ENCODE results near the gene RPRML.
"Not testable (repeated sequence)": the region's sequence is repeated elsewhere in the genome, so short reads cannot be mapped to it uniquely, and the experiment has no call there.

RPRML gene

DNA sequence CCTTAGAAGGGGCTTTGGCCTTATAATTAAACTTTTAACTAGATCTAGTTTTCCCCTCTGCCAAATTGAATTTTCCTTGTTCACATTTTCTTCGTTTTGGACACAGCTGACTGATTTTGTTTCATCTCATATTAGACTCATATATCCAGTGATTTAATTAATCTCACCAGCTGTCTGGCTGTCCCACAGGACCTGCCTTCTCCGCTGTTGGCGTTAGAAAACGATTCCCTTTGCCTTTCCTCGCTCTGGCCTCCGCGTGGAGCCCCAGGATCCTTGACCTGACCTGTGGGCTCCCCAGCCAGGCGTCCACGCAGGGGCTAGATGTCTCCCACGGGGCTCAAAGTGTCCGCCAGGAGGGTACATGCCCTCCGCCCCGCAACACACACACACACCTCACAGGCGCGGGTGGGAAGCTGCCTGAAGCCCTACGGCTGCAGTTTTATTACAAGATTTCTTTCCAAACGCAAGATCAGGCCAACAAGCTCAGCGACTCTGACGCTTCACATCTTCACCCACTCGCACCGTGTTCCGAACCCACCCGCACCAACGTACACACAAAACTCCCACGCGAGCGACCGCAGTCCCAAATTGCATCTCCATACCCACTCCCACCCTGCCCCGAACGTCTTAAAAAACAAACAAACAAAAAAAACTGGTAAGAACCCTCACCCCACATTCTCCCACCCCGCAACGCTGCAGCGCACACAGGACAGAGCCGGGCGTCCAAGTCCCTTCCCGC lies 1.1 kb downstream of the RPRML start:
- no peak for DNase-seq
- in situ Hi-C loops (cut with HindIII; ENCODE audit: low pct_ligation_motif_present, low pct_unique_long_range_greater_than_20kb, low sequenced_read_pairs) = no loop called here

DNA sequence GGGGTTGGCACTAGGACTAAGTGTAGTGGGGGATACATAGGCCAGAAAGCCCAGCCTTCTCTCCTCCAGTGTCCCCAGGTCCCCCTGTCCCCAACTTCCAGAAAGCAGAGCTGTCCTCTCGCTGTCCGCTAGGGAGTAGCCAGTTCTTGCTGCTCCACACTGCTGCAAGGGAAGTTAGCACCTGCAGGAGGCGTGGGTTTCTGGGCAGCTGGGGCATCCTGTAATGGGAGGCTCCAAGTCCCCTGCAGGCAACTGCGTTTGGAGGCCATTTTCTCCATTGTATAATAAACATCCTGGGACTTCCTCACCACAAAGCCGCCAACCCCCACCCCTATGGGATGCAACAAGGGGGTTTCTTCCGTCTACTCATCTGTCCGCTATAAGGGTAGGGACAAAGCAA lies 1.7 kb downstream of the RPRML start:
- peak; percentile 17 for DNase-seq
- in situ Hi-C loops (cut with HindIII; ENCODE audit: low pct_ligation_motif_present, low pct_unique_long_range_greater_than_20kb, low sequenced_read_pairs) = no loop called here

DNA sequence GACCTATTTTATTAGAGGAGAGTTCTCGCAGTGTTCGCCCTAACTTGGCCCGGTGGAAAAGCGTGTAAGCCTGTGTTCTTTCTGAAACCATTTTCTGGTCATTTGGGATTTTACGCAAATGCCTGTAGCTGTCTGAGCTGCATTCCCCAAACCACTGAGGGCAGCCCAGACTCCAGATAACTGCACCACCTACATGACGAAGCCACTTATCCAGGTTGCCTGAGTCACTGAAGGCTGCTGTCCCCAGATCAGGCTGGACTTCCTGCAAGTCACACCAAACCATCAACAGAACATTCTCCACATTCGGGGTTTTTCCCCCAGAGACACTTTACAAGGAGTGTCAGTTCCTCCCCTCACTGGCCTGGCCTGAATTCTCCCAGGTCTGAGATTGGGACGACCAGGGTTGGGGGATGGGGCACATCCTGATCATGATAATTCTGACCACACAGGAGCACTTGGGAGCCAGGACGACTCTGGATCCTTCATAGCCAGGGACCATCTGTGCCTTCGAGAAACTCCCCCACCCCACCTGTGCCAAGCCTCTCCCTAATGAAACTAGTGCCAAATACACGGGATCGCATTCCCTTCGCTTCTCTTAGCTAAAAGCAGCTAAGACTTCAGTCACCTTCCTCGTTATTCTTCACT lies 2.3 kb downstream of the RPRML start:
- in situ Hi-C loops (cut with HindIII; ENCODE audit: low pct_ligation_motif_present, low pct_unique_long_range_greater_than_20kb, low sequenced_read_pairs) = no loop called here

DNA sequence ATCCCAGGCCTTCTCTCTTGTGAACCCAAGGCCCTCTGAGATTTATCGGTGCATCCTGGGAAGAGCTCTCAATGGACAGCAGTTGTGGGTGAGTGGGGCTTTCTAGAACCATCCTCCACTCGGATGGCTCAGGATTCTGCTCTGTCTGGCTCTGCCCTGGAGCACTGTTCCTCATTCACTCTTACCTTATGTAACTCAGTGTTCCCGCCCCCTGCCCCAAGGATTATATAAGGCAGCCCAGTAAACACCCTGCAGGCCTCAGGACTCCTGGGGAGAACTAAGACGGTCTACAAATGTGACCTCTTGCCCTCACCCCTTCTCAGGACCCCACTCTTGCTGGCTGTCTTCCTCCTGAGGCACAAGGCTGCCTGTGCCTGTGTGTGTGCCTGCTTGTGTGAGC lies 3.8 kb downstream of the RPRML start:
- no peak for DNase-seq
- in situ Hi-C loops (cut with HindIII; ENCODE audit: low pct_ligation_motif_present, low pct_unique_long_range_greater_than_20kb, low sequenced_read_pairs) = no loop called here

More for the DNA sequence above, 2.3 kb downstream of the RPRML start:
- DNase-seq = no peak

DNA sequence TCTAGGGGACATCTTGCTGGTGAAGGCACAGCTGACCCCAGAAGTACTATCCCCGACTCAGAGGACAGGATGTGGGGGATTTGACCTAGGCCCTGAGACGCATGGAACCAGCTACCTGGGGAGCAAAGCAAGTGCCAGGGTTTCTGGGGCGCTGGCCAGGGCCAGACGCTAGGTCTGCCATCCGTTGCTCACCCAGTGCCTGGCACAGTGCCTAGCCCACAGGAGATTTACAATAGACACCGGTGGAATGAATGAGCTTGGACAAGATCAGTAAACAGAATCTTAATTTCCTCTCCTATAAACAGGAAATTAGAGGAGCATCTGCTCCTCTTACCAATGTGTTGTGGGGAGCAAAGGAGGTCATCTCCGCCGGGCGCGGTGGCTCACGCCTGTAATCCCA lies 5.0 kb downstream of the RPRML start:
- DNase-seq = no peak
- in situ Hi-C loops (cut with HindIII; ENCODE audit: low pct_ligation_motif_present, low pct_unique_long_range_greater_than_20kb, low sequenced_read_pairs) = no loop called here

DNA sequence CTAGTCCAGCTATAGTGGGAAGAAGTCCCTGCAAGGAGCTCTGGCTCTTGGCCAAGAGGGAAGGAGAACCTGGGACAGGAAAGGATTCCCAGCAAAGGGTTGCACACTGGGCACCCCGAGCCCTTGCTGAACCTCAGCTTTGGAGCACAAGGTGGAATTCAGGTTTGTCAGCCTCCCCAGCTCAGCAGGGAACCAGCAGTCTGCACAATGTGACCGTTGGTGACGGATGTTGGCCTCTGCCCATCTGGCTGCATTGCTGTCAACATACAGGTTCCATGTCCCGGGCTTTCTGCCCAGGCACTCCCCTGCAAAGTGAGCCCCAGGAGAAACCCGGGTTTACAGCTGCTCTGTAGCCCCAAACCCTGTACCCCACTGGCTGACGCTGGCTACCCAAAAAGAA lies 6.7 kb downstream of the RPRML start:
- DNase-seq = no peak
- in situ Hi-C loops (cut with HindIII; ENCODE audit: low pct_ligation_motif_present, low pct_unique_long_range_greater_than_20kb, low sequenced_read_pairs) = no loop called here

DNA sequence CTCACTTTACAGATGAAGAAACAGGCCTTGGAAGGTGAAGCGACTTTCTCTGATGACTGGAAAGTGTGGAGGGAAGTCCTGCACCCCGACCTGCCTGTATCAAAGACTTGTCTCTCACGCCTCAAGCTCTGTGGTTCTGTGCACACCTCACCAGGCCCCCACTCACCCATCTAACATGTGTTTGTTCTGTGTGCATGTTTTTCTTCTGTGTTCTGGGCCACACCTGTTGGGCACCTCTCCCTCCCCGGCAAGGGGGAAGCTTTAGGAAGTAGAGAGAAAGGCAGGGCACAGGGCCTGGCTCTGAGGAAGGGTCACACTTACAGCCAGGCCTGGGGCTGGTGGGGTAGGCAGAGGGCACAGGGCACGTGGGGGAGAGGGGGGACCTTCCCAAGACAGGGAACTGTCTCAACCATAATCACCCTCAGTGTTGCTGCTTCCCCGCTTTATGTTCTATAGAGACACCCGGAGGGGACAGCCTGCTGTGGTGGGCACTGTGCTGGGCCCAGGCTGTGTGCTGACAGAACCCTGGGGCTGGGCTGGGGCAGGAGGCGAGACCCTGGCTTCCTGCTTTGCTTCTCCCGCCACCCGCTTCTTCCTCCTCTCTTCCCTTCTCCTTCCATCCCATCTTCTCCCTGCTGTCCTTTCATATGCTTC lies 7.3 kb downstream of the RPRML start:
- in situ Hi-C loops (cut with HindIII; ENCODE audit: low pct_ligation_motif_present, low pct_unique_long_range_greater_than_20kb, low sequenced_read_pairs) = no loop called here
- no peak for DNase-seq

DNA sequence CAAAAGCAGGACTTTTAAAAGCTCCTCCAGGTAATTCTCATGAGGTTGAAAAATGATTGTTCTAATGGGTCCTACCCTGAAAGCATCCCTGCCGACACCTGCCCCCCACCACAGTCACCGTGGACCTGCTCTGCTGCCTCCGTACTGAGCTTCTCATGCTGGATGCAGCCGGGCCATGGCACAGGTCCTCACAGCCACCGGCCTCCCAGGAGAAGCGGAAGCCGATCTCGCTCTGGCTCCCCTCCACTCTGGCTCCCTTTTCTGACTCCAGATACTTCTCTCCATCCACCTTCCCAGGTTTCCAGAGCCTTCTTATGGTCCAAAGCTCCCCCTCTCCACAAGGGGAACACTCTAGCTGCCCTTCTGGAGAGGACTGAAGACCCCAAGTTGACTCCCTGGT lies 10.2 kb downstream of the RPRML start:
- DNase-seq = no peak
- in situ Hi-C loops (cut with HindIII; ENCODE audit: low pct_ligation_motif_present, low pct_unique_long_range_greater_than_20kb, low sequenced_read_pairs) = no loop called here

DNA sequence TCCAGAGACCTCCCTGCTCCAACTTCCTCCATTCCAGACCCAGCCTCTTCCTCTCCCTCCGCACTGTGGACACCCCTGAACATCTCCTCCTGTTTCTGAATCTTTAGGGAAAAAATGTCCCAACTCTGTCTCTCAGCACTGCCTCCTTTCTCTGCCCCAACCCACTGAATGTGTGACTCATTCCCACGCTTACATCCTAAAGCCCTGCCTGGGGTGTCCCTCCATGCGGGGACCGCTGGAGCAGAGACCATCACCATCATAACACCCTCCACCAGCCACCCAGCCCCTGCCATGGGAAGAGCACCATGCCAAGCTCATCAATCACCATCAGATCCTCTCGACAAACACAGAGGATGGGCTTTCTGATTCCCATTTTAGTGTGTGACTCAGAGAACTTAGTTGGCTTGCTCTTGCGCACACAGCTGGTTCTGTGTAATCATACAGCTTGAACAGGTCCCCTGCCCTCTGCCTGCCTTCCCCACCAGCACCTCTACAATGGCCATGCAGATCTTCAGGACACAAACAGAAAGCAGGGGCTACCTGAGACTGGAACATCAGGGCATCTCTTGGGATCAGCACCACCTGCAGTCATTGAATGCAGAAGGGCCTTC lies 10.7 kb downstream of the RPRML start:
- no peak for DNase-seq
- in situ Hi-C loops (cut with HindIII; ENCODE audit: low pct_ligation_motif_present, low pct_unique_long_range_greater_than_20kb, low sequenced_read_pairs) = no loop called here

DNA sequence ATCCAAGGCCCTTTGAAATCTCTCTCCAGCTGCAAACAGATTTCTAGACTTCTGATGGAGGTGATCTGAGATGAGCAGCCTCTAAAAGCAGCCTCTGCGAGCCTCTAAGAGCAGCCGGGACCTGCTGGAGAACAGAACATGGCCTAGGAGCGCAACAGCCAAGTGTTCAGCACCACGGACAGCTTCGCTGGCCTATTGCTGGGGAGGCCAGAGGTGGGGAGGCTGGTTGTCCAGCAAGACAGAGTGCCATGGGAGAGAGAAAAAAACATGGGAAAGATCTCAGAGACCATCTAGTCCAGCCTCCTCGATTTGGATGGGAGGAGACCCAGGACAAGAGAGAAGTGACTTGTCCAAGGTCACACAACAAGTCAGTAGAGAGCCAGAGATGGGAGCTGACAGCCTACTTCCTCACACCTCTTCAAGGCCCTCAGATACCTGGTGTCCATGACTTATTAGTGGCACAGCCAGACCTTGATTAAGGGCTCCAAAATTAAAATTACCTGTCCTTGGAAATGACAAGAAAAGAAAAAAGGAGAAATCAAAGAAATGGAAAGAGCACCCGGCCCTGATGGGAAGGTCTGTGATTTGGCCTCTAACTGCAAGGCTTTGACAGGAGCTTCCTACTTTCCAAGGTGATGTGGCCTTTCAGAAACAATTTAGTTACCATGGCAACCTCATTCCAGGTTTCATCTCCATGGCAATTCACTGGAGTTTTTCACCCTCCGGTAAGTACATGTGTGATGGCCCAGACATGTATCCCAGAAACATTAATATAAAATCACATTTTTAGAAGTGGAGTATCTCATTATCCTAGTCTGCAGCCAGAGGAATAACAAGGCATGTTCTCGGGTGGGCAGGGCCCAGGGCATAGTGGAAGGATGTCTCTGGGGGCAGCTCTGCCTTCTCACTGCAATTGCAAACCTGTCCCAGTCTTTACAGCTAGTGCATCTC lies 14.5 kb downstream of the RPRML start:
- in situ Hi-C loops (cut with HindIII; ENCODE audit: low pct_ligation_motif_present, low pct_unique_long_range_greater_than_20kb, low sequenced_read_pairs) = no loop called here
- peak; percentile 55 for DNase-seq

DNA sequence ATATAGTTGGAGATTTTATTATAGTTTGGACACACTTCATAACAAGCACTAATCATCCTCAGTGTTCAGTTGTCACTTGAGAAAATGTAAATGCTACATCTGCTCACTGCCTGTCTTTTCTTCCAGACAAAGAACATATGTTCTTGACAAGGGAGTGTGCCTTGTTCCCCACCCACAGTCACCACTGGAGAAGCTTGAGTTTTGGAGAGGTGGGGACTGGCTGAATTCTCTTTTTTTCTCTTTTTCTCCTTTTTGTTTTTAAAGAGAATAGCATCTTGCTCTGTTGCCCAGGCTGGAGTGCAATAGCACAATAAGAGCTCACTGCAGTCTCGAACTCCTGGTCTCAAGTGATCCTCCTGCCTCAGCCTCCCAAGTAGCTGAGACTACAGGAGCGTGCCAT lies 15.5 kb downstream of the RPRML start:
- no peak for DNase-seq
- in situ Hi-C loops (cut with HindIII; ENCODE audit: low pct_ligation_motif_present, low pct_unique_long_range_greater_than_20kb, low sequenced_read_pairs) = no loop called here

DNA sequence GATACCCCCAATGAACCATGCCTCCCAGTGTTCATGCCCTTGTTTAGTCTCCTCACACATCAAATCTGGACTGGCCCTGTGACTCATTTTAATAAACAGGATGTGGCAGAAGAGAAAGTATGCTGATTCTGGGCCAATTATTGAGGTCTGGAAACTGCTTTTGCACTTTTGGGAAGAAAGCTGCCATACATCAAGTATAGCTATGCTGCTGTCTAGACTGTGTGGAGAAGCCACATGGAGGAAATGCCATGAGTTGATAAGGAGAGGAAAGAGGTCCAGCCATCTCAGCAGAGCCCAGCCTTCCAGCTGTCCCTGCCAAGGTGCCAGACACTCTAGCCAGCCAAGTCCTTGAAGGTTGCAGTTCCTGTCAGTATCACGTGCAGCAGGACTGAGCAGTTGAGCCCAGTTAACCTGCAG lies 16.7 kb downstream of the RPRML start:
- in situ Hi-C loops (cut with HindIII; ENCODE audit: low pct_ligation_motif_present, low pct_unique_long_range_greater_than_20kb, low sequenced_read_pairs) = no loop called here
- no peak for DNase-seq

DNA sequence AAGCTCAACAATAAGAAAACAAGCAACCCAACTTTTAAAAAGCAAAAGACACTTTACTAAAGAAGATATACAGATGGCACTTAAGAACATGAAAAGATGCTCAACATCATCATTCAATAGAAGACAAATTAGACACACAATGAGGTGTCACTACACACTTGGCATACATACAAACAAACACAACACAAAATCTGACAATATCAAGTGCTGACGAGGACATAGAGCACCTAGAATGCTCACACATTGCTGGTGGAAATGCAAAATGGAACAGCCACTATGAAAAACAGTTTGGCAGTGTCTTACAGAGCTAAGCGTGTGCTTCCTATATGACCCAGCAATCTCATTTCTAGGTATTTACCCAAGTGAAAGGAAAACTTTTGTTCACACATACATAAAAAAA lies 18.9 kb downstream of the RPRML start:
- no peak for DNase-seq
- in situ Hi-C loops (cut with HindIII; ENCODE audit: low pct_ligation_motif_present, low pct_unique_long_range_greater_than_20kb, low sequenced_read_pairs) = no loop called here

DNA sequence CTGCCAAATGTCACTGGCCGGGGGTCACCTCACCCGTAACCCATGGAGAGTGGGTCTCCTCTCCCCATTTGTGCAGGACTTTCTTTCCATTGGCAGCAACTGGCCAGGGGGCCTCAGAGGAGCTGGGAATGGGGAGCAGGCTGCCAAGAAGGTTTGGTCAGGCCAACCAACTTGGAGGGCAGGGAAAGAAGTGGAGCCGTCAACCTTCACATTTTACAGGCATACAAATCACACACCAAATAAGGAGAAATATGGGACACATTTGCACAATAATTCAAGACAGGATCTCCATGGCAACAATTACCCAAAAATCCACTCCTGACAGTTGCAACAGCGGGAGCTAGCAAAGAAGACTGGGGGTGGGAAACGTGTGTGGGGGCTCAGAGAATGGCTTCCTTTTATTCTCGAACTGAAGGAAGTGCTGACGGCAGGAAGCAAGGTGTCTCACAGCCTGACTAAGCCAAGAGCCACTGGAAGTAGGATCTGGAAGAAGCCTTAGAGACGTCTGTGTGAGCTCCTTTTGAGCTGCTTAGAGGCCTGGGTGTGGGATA lies 20.9 kb downstream of the RPRML start:
- in situ Hi-C loops (cut with HindIII; ENCODE audit: low pct_ligation_motif_present, low pct_unique_long_range_greater_than_20kb, low sequenced_read_pairs) = no loop called here
- no peak for DNase-seq

DNA sequence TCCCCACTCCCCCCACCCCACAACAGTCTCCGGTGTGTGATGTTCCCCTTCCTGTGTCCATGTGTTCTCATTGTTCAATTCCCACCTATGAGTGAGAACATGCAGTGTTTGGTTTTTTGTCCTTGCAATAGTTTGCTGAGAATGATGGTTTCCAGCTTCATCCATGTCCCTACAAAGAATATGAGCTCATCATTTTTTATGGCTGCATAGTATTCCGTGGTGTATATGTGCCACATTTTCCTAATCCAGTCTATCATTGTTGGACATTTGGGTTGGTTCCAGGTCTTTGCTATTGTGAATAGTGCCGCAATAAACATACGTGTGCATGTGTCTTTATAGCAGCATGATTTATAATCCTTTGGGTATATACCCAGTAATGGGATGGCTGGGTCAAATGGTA lies 25.9 kb downstream of the RPRML start:
- in situ Hi-C loops (cut with HindIII; ENCODE audit: low pct_ligation_motif_present, low pct_unique_long_range_greater_than_20kb, low sequenced_read_pairs); DNase-seq: not testable (repeated sequence)

DNA sequence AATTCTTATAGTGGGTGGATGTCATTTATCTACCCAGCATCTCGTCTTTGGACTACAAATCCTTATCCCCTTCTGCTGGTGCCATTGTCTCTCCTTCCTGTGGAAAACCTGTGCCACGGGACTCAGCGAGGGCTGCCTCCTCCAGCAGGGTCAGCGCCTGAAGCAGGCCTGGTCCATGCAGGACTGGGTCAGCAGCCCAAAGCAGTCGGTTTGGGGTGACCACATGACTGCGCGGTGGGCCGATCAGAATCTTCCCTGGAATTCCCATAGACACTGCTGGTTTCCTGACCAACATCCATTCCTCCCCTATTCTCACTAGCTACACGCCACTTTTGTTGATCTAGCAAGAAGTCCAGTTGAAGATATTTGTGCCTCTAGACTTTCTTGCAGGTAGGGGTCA lies 26.9 kb downstream of the RPRML start:
- in situ Hi-C loops (cut with HindIII; ENCODE audit: low pct_ligation_motif_present, low pct_unique_long_range_greater_than_20kb, low sequenced_read_pairs) = no loop called here
- no peak for DNase-seq

DNA sequence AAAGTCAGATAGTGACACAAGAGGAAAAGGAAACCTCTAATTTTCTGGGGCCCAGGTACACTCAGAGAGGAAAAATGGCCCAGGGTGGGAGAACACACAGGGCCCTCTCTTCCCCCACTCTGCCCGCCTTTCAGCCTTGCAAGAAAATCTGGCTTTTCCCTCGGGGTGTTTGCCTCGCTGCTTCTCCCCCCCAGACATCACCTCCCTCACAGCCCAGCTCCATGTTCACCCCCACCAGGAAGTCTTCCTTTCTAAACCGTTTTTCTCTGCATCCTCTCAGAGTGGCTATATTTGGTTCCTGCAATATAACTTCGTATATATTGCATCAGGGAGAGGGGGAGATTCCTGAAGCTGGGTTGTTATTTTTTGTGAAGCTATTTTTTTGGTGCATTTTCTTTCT lies 27.3 kb downstream of the RPRML start:
- no peak for DNase-seq
- in situ Hi-C loops (cut with HindIII; ENCODE audit: low pct_ligation_motif_present, low pct_unique_long_range_greater_than_20kb, low sequenced_read_pairs) = no loop called here

DNA sequence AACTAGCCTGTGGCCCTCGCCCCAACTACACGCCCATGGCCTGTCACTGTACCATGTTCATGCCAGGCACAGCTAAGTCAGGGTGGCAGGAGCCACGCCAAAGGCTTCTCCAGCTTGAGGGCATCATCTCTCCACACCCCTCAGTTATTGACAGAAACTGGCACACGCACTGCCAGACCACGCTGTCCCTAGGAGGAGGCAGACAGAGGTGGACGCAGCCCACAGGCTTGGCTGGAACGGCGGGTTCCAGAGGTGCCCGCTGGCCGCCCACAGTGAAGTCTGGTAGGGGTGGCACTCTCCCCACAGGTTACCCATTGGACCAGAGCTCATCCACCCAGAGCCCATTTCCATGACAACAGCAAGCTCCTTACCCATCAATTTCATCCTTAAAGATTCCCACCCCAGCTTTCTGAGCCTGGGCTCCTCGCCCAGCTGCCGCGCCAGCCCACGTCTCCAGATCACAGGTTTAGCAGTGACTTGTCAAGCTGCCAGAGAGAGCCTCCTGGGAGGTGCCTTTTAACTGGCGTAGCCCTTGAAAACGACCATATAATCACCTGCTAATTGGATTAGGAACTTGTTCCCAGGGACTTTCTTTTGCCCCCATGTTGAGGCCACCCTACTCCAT lies 27.9 kb downstream of the RPRML start:
- DNase-seq = no peak
- in situ Hi-C loops (cut with HindIII; ENCODE audit: low pct_ligation_motif_present, low pct_unique_long_range_greater_than_20kb, low sequenced_read_pairs) = no loop called here

All from ACHN (cell line).